Prostate gland (tissue), 2 donors: ENCODE results near the gene DDX19B. TPM values are rescaled to one million over a fixed set of nuclear protein-coding genes. Genes with fewer than 3 reads are reported as not detected.

Source experiments
- DNase-seq: peaks from one replicate; pipeline ENCODE4 v3.0.0-alpha.2; 2019; ENCODE audit warnings: low spot score
- H3K27ac ChIP-seq, 2 donors: fragments of 200-600 bp; sonication (generic); 2 replicates each; pipeline ENCODE4 v1.5.1; 2017 to 2019
- H3K27me3 ChIP-seq: fragments of 200-600 bp; sonication (generic); replicated peaks from 2 replicates; pipeline ENCODE4 v1.5.1; 2019; ENCODE audit not compliant: insufficient read depth
- H3K36me3 ChIP-seq, 2 donors: fragments of 200-600 bp; sonication (generic); 1 replicate in 1 of 2; 2 replicates in 1 of 2; pipeline versions ENCODE4 v1.5.1 to v1.8.1; 2017 to 2019
- H3K4me1 ChIP-seq: fragments of 200-600 bp; sonication (generic); replicated peaks from 2 replicates; pipeline ENCODE4 v1.5.1; 2019
- H3K4me3 ChIP-seq, 2 donors: fragments of 200-600 bp; sonication (generic); 2 replicates each; pipeline ENCODE4 v1.5.1; 2017 to 2019
- H3K9me3 ChIP-seq: fragments of 200-600 bp; sonication (generic); 2 replicates; pipeline ENCODE4 v1.5.1; 2017
- CTCF ChIP-seq, 4 experiments: fragments of 200-600 bp in 2 of 4; fragments of 450-650 bp in 2 of 4; sonication (generic) in 2 of 4; IDR thresholded peaks; 1 replicate in 3 of 4; 2 replicates in 1 of 4; pipeline ENCODE4 v1.5.1; 2016 to 2019; ENCODE audit warnings: antibody characterized with exemption in 4 of 4, mild to moderate bottlenecking in 2 of 4, moderate library complexity in 2 of 4
- POLR2A ChIP-seq: fragments of 450-650 bp; IDR thresholded peaks from one replicate; pipeline ENCODE4 v1.6.1; 2016; ENCODE audit warnings: antibody characterized with exemption, mild to moderate bottlenecking
- POLR2AphosphoS5 ChIP-seq: sonication (generic); formaldehyde crosslinking; IDR thresholded peaks from one replicate; pipeline ENCODE4 v1.6.1; 2017; ENCODE audit warnings: antibody characterized with exemption
- WGBS: methylation state at CpG from one replicate; pipeline ENCODE4 v1.1.5; 2018; 5-methylcytosine and 5-hydroxymethylcytosine counted together
- intact Hi-C: fragments of 100-400 bp; cut with DNase I; formaldehyde crosslinking; loops from one replicate; pipeline ENCODE4 v1.14.2; 2022
- small RNA-seq, 2 donors: library from RNA; depleted of rRNA; stranded (forward); fragments of <200 nt; gene quantifications; one replicate each; pipeline ENCODE3, GENCODE V24; 2016
- total RNA-seq, 2 donors: library from RNA; depleted of rRNA; stranded (reverse); fragments of >200 nt; gene quantifications; one replicate each; pipeline ENCODE4 v1.1.0, GENCODE V29; 2016

The DDX19B gene
- total RNA-seq, 2 donors from 2014 or later: 27.4 to 37.0 TPM

GRCh38 chr16:70383421-70383960 lies 84.5 kb downstream of the DDX19B start:
- Histone ChIP-seq H3K27me3 (no peaks in the 10 kb centered on the region), H3K4me3 (no peak overlapping the region), H3K9me3 (no peaks in the 10 kb centered on the region), H3K4me1 (no peaks in the 10 kb centered on the region), H3K27ac (no peak overlapping the region), H3K36me3 (no peaks in the 10 kb centered on the region)
- 88% methylated on average over 6 of the region's 6 CpGs for WGBS
- intact Hi-C loops: loop anchor here (5.0 kb wide), 3 partner anchors 36 to 74 kb away; partner anchors contain the start of genes DDX19A and ST3GAL2
- no peak for DNase-seq
- TF ChIP-seq POLR2AphosphoS5 (no peak), CTCF (IDR thresholded peaks at IDR 0.05) (no peak), POLR2A (no peak)

Small RNA genes within 50 kb of the gene (small RNA-seq; reads per million reads assigned to genes)
- 0 reads per million in 2 donors for gene RN7SL279P

Other genes starting within 250 kb of the DDX19B start
- 10 to 100 TPM; 17.2 to 50.4 TPM for gene PDPR, start 184.9 kb upstream of the DDX19B start, total RNA-seq
- gene CLEC18C, start 125.4 kb upstream of the DDX19B start, total RNA-seq: 1 to 10 TPM in 1 of 2 donors, under 1 TPM in 1; 0.41 to 2.8 TPM
- gene EXOSC6, start 47.2 kb upstream of the DDX19B start, total RNA-seq: 10 to 100 TPM; 29.7 to 44.9 TPM
- 10 to 100 TPM; 79.1 to 93.1 TPM for gene AARS1, start 9.7 kb upstream of the DDX19B start, total RNA-seq
- 10 to 100 TPM; 27.7 to 42.8 TPM for gene DDX19A, start 47.7 kb downstream of the DDX19B start, total RNA-seq
- gene ST3GAL2, start 139.9 kb downstream of the DDX19B start, total RNA-seq: 10 to 100 TPM in 1 of 2 donors, 1 to 10 TPM in 1; 8.7 to 54.5 TPM
- 10 to 100 TPM; 23.0 to 33.1 TPM for gene FCSK, start 155.4 kb downstream of the DDX19B start, total RNA-seq
- 10 to 100 TPM; 34.6 to 62.0 TPM for gene COG4, start 224.4 kb downstream of the DDX19B start, total RNA-seq
- 100 to 1,000 TPM in 1 of 2 donors, 10 to 100 TPM in 1; 98.4 to 138 TPM for gene SF3B3, start 224.6 kb downstream of the DDX19B start, total RNA-seq